GM15510 (cell line): ENCODE results near the gene PLEK2.

Experiments
- POLR2A ChIP-seq: IDR thresholded peaks from 3 replicates; pipeline ENCODE4 v1.6.1; 2011; ENCODE audit warnings: borderline replicate concordance; ENCODE audit not compliant: insufficient read length; ENCODE audit errors: extremely low read depth

PLEK2 gene

DNA sequence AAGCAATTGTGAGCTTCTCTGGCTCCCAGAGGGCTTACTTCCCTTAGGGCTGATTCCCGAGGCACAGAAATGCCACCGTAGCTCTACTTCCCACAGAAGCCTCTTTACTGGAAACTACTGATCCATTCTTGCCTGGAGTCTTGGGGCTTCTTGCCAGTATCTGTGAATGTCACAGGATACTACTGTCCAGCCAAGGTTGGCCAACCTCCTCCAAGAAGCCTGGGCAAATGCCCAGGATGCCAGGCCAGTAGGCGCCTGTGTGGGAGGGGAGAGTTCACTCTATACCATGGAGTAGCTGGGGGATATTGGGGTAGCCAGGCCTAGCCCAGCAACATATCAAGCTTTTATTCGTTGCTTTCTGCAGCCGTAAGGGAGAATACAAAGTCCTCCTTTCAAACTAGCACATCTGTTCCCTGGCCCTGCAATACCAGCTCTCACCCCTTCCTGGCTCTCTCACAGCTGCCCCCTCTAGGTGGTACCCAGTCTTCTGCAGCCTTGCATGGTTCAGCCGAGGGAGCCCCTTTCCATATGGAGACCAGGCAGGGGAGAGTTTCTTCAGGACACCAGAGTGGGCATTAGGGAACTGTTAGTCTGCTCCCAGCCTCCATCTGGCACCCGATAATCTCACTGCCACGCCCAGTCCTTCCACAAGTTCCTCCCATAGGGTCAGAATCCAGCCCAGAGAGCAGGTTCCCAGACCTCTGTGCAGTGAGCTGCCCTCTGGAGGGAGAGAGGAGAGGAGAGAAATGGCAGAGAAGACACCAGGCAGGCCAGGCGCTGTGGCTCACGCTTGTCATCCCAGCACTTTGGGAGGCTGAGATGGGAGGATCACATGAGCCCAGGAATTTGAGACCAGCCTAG lies 24.3 kb upstream of the PLEK2 start:
- no peak for TF ChIP-seq POLR2A

DNA sequence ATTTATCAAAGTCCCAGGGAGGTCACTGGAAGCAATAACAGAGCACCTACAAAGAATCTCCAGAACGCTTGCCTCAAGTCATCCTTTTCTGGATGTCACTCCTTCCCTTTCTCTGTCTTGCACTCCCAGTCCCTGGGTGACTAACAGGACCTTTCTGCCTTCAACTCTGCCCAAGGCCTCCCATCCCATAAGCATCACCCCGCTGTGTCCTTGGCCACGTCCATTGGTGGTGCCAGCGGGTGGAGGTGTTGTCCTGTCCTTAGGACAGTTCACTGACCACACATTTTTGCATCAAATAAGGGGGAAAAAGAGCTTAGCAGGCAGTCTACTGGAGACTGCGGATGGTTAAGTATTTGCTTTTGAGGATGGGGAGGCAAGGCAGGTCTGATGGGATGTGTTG lies 23.6 kb upstream of the PLEK2 start:
- no peak for TF ChIP-seq POLR2A

DNA sequence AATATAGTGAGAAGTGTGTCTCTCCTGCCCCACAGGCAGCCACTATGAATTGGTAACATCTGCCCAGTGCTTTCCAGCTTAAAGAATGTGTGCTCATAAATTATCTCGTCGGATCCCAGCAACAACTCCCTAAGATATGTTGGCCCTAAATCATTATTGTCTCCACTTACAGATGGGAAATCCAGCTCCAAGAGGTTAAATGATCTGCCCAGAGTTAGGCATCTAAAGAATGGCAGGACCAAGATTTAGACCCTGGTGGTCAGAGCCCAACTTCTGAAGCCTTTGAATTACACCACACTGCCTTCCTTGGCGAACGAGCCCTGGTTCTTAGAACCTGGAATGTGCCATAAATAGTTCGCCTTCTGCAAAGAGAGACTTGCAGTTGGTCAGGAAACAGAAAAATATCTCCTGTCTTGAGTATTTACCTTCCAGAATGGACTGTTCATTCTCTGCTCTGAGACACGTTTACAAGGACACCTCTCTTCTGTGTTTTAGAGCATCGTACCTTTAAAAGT lies 20.1 kb upstream of the PLEK2 start:
- TF ChIP-seq POLR2A, result no peak

DNA sequence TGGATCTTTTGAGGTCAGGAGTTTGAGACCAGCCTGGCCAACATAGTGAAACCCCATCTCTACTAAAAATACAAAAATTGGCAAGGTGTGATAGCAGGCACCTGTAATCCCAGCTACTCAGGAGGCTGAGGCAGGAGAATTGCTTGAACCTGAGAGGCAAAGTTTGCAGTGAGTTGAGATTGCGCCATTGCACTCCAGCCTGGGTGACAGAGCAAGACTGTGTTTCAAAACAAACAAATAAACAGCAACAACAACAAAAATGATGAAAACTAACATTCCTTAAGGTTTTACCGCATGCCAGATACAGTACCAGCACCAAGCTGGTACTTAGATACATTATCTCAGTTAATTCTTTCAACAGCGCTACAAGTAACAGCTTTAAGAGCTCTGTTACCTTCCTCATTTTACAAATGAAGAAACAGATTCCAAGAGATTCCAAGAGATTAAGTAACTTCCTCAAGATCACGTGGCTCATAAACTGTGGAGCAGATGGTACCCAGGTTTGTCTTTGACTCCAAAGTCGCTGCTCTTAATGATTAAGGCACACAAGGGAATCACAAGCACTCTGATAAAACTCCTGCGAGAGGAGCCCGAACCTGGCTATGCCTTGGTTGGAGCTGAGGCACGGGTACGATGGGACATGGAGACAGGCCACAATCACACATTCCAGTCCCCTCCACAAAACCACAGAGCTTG lies 17.7 kb upstream of the PLEK2 start:
- no peak for TF ChIP-seq POLR2A

DNA sequence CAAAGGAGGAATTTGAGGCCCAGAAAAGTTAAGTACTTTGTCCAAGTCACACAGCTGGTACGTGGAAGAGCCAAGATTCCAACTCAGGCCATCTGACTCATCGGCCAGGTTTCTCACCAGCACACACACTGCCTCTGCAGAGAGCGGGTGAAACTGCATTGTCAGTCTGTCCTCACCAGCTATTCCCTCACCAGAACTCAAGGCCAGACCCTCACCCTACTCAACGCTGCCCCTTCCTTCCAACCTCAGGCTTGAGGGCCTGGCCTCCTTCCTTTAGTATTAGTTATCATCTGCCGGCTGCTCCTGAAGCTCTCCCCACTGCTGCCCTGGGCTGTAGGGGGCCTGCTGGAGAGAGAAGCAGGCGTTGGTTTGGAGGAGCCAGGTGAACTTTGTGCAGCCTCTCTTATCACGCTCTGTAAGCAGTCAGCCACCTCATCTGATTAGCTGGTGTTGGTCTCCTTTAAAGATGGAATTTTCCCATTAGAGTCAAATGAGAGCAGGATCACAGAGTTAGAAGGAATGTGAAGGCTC lies 16.6 kb upstream of the PLEK2 start:
- TF ChIP-seq POLR2A, result no peak

DNA sequence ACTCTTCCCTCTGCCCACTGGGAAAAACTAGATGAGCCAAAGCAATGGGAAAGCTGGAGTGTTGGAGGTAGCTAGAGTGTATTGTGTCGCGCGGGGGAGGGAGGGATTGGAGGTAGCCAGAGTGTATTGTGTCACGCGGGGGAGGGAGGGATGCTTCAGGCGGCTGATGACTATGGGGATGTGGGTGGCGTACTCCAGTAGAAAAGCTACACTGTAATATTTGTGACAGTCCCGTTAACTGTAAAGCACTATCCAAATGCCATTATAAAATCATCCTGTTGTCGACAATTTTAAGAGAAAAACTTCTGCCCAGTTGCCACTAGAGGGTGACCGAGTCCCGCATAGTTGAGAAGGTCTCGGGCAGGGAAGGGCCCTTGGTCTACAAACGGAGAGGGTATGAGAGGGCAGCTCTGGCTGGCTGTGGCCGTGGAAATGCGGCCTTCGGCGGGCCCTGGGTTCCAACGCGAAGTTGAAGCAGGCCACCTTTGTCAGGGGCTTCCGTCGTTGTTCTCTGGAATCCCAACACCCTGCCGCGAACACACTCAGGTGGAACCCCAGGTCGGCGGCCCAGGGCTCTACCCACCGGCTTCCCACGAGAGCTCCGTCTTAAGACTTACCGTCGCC lies 15.1 kb upstream of the PLEK2 start:
- no peak for TF ChIP-seq POLR2A

DNA sequence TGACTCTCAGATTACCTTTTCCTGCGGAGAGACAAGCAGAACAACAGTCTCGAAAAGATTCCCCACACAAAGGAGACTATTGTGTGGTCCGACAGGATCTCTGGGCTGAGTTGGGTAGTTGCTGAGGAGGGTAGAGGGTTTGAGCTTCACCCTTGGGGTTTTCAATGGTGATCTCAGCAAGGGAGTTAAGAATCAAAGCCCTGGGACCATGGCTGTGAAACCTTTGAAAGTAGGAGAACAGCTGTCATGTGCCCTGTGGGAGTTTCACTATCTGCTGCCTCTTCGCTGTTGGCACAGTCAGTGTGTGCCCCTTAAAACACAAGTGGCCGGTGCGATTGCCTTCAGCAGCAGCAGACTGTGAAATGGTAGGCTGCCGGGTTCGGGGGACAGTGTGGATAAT lies 14.2 kb upstream of the PLEK2 start:
- TF ChIP-seq POLR2A, result no peak

DNA sequence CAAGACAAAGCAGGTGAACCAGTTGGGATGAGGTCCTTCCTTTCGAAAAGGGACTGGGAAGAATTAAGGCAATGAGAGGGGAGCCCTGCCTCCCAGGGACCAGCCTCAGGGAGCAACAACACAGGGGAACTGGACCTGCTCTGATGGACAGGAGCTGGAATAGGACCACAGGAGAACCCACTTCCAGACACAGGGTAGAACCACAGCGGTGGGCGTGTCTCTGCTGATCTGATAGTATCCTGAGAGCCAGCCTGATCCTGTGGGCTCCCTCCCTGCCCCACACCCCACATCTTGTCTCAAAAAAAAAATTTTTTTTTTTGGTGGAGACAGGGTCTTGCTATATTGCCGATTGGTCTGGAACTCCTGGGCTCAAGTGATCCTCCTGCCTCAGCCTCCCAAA lies 13.6 kb upstream of the PLEK2 start:
- TF ChIP-seq POLR2A, result no peak

DNA sequence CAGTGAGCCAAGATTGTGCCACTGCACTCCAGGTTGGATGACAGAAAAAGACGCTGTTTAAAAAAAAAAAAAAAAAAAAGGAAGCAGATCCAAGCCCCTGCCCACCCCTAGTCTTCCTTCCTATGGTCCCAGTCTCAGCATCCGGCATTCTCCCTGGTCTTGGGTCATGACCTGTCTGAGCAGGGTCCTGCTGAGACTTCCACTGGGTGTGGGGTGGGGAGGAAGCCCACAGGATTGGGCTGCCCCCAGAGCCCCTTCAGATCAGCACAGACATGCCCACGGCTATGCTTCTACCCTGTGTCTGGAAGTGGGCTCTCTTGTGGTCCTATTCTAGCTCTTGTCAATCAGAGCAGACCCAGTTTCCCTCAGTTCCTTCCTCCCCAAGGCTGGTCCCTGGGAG lies 12.6 kb upstream of the PLEK2 start:
- TF ChIP-seq POLR2A, result no peak

DNA sequence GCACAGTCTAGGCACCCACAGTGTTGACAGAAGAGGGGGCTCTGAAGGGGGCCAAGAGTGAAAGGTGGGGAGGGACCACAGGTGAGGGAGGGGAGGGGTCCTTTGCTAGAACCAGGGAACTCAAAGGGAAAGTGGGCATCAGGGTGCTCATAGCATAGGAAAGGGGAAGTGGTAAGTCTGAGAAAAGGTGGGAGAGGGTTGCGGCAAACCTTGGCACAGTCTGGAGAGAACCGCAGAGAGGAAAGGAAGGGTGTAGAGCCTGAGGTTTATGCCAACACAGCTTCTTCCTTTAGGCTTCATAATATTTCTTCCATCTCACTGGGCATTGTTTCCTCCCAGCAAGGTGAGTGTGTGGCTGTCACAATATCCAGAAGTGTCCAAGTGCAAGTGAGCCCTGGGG lies 11.5 kb upstream of the PLEK2 start:
- no peak for TF ChIP-seq POLR2A

DNA sequence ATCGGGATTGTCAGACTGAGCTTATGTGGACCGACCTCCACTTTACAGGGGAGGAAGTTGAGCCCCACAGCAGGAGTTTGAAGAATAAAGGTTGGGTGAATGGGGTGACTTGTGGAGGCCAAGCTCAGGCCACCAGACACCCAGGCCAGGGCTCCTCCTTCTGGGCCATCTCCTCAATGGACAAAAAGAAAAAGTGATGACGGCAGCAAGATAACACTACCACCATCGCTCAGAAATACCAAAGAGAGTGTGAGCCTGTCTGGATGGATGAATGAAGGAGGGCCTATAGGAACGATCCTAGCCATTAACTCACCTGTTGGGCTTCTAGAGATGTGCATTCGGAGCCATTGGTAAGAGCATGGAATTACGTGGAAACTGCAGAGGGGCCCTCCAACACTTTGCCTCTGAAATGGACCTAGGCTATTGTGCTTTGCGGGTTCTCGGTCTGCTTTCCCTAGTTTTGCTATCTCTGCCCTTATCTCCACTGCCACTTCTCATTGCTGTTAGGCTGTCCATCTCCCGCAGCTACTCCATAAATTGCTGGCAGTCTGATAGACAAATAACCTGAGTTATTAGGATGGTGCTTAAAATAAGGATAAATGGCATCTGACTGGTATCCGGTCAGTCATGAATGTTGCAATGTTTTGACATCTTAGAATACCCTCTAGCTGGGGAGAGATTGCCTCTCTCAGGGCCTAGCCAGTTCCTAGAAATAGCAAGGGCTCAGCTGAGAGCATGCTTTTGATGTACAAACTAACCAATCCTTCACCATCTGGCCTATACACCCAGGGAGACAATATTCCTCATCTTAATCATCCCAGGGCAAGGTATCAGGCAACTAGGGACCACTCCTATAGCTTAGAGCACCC lies 9.6 kb upstream of the PLEK2 start:
- no peak for TF ChIP-seq POLR2A

DNA sequence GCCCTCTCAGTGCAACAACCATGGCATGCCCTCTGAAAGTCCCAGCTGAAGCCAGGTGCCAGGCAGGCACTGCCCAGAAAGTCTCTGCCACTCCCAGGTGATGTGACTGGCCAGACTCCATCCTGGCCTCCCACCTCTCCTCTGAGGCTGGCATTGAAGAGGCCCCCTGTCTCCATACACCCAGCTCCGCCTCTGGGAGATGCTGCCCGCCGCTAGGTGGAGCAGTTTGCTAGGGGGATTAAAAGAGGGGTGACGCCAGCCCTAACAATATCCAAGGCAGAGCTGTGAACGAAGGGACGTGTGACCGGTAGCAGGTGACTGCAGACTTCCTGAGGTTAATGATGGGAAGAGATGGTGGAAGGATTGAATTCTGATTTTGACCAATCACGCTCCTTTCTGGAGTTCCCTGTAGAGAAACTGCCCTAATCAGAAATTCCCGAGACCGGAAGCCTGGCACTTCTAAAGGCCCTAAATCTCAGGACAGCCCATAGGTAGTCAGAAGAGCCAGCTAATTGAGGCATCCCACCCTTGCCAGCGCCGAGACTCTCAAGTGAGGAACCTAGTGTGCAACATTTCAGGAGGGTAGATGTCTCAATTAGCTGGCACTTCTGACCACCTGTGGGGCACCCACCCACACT lies 8.3 kb upstream of the PLEK2 start:
- TF ChIP-seq POLR2A, result no peak

DNA sequence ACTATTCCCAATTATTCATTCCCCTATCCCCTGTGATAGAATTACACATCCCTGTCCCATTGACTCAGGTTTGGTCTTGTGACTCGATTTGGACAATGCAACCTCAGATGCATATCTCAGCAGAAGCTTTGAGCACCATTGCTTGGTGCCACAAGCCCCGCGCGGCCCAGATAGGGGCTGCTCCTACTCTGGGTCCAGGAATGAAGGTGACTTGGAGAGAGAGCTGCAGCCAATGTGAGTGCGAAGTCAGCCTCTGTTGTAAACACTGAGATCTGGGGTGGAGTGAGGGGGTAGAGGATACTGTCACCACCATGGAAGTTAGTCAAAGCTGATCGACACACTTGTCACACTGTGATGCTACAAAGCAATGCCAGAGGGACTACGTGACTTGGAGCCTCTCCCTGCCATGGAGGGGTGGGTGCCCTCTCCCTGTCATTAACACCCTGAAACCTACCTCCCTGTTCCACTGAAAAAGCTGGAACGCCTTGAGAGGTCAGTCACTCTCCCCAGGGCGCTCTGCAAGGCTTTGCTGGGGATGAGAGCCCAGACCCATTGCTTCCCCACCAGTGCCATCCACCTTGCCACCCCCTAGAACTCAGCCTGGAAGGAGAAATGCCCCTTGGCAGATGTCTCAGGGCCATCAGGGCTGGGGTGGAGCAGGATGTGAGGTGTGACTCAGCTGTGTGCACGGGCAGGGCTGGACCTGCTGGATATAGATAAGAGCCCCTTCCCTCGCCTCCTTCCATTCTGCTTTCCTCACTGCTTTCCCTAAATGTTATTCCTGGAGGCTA lies 6.6 kb upstream of the PLEK2 start:
- no peak for TF ChIP-seq POLR2A

DNA sequence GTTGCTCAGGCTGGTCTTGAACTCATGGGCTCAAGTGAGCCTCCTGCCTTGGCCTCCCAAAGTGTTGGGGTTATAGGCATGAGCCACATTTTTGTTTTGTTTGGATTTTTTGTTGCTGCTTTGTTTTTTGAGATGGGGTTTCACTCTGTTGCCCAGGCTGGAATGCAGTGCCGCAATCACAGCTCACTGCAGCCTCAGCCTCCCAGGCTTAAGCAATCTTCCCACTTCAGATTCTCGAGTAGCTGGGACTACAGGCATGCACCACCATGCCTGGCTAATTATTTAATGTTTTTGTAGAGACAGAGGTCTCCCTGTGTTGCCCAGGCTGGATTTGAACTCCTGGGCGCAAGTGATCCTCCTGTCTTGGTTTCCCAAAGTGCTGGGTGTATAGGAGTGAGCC lies 5.7 kb upstream of the PLEK2 start:
- no peak for TF ChIP-seq POLR2A

DNA sequence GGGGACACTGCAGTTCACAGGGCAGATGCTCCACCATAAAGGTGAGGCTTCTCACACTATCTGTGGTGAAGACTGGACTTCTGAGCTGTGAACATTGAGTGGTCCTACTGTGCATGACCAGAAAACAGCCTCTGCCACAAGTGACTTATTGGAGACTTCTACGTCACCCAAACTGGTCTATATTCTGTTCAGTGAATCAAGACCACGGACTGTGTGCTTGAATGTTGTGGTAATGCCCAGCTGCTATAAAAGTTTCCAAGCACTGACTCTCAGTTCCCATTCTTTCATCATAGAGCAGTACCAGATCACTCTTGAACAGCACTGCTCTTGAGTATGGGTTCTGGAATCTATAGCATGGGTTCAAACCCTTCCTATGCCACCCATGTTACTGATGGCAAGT lies 4.8 kb upstream of the PLEK2 start:
- TF ChIP-seq POLR2A, result no peak
